Mesothelial cell of epicardium (in vitro differentiated cells): ENCODE measurements around the gene SYTL2. TPM values are rescaled to one million over a fixed set of nuclear protein-coding genes. Genes with fewer than 3 reads are reported as not detected.
A peak's percentile ranks its signal among the peaks of the same experiment; 100 is the strongest.

Source experiments
- DNase-seq, 2 experiments: peaks; one replicate each; pipeline ENCODE4 v3.0.0; 2021; ENCODE audit warnings: low spot score in 2 of 2; ENCODE audit not compliant: unreplicated experiment in 2 of 2
- H3K27ac Mint-ChIP-seq: 2 replicates; pipeline ENCODE4 v1.8.0; 2021; ENCODE audit warnings: mixed read lengths
- H3K27me3 Mint-ChIP-seq: 2 replicates; pipeline ENCODE4 v1.8.0; 2021; ENCODE audit warnings: low read depth, mixed read lengths
- H3K36me3 Mint-ChIP-seq: 2 replicates; pipeline ENCODE4 v1.8.0; 2021; ENCODE audit warnings: mixed read lengths
- H3K4me1 Mint-ChIP-seq: 2 replicates; pipeline ENCODE4 v1.8.0; 2021; ENCODE audit warnings: mixed read lengths
- H3K4me3 Mint-ChIP-seq: 2 replicates; pipeline ENCODE4 v1.8.0; 2021; ENCODE audit warnings: mild to moderate bottlenecking, moderate library complexity, mixed read lengths
- H3K9me3 Mint-ChIP-seq: 2 replicates; pipeline ENCODE4 v1.8.0; 2021; ENCODE audit warnings: mixed read lengths
- total RNA-seq: library from RNA; stranded (reverse); gene quantifications from 3 replicates; pipeline ENCODE4 v1.2.1, GENCODE V29; 2021
- TF ChIP-seq, protein P1 (sequence below): fragments of 200-600 bp; sonication (generic); IDR thresholded peaks from one replicate; pipeline ENCODE4 v1.5.0; 2021; ENCODE audit warnings: antibody characterized with exemption; ENCODE audit not compliant: unreplicated experiment

SYTL2 gene
- total RNA-seq, 1 donor from 2014 or later = 9.9 TPM

DNA sequence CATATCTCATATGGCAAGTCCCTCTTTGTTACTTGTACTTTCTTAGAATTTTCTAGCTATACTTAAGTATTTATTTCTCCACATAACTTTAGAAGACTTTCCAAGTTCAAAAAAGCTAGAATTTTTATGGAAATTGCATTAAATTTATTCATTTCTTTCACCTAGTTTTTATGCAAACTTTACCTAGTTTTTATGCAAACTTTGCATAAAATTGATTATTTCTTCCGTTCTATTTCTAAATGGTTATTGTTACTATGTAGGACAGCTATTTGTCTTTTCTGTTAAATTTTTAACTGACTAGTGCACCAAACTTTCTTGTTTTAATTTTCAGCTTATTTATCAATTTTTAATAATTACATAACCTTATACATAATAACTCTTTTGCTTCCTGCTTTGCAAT is 142.8 kb downstream of the SYTL2 start:
- DNase-seq = no peak
- Mint-ChIP-seq H3K27me3 (no peaks in the 10 kb centered on the region), H3K36me3 (no peaks in the 10 kb centered on the region), H3K4me1 (peaks cover 7% of the 10 kb centered on the region), H3K4me3 (no peak overlapping the region), H3K9me3 (peaks cover 6% of the 10 kb centered on the region), H3K27ac (no peak overlapping the region)
- TF ChIP-seq, protein P1, sequence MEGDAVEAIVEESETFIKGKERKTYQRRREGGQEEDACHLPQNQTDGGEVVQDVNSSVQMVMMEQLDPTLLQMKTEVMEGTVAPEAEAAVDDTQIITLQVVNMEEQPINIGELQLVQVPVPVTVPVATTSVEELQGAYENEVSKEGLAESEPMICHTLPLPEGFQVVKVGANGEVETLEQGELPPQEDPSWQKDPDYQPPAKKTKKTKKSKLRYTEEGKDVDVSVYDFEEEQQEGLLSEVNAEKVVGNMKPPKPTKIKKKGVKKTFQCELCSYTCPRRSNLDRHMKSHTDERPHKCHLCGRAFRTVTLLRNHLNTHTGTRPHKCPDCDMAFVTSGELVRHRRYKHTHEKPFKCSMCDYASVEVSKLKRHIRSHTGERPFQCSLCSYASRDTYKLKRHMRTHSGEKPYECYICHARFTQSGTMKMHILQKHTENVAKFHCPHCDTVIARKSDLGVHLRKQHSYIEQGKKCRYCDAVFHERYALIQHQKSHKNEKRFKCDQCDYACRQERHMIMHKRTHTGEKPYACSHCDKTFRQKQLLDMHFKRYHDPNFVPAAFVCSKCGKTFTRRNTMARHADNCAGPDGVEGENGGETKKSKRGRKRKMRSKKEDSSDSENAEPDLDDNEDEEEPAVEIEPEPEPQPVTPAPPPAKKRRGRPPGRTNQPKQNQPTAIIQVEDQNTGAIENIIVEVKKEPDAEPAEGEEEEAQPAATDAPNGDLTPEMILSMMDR = no peak

DNA sequence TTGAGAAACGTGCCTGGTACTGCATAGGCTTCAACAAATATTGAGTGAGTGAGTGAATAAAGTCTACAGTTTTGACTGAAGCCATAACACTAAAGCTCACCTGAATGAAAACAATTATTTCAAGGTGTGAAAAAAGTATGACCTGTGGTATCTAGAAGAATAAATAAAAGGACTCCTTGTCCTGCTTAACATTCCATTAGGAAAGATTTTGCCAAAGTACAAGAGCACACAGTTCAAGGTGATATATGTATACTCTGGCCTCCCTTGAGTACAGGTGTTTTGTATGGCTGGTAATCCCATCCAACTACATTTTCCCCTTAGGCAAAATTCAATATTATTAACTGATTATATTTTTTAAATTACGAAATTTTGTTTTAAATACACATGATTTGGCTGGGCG is 144.3 kb downstream of the SYTL2 start:
- no peaks in the 10 kb centered on the region for H3K27me3 Mint-ChIP-seq
- no peak overlapping the region for H3K4me3 Mint-ChIP-seq
- peaks cover 3% of the 10 kb centered on the region for H3K36me3 Mint-ChIP-seq
- peaks cover 18% of the 10 kb centered on the region for H3K4me1 Mint-ChIP-seq
- DNase-seq = no peak
- H3K9me3 Mint-ChIP-seq = no peaks in the 10 kb centered on the region
- H3K27ac Mint-ChIP-seq = no peak overlapping the region
- TF ChIP-seq, protein P1 = no peak

DNA sequence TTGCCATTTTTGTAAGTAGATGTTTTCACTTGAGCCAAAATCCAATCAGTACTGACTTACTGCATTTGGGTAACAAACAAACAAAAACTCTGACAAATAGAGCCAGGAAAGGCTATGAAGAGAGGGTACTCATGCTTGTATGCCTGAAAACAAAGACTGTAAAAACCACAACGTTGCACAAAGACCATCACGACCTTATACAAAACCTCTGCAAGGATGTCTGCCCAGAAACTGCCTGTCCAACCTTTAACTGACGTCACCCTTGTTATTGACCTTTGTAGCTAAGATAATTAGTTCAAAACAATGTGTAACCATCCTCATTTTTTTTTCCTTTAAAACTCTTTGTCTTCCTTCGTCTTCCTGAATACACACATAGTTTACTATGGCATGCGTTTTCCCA is 145.2 kb downstream of the SYTL2 start:
- H3K4me3 Mint-ChIP-seq = peak overlapping the region; percentile 32
- H3K27ac Mint-ChIP-seq = peak overlapping the region; percentile 64
- no peak for DNase-seq
- no peaks in the 10 kb centered on the region for H3K27me3 Mint-ChIP-seq
- no peaks in the 10 kb centered on the region for H3K9me3 Mint-ChIP-seq
- TF ChIP-seq, protein P1 = no peak
- H3K36me3 Mint-ChIP-seq = peaks cover 6% of the 10 kb centered on the region
- peaks cover 26% of the 10 kb centered on the region for H3K4me1 Mint-ChIP-seq

DNA sequence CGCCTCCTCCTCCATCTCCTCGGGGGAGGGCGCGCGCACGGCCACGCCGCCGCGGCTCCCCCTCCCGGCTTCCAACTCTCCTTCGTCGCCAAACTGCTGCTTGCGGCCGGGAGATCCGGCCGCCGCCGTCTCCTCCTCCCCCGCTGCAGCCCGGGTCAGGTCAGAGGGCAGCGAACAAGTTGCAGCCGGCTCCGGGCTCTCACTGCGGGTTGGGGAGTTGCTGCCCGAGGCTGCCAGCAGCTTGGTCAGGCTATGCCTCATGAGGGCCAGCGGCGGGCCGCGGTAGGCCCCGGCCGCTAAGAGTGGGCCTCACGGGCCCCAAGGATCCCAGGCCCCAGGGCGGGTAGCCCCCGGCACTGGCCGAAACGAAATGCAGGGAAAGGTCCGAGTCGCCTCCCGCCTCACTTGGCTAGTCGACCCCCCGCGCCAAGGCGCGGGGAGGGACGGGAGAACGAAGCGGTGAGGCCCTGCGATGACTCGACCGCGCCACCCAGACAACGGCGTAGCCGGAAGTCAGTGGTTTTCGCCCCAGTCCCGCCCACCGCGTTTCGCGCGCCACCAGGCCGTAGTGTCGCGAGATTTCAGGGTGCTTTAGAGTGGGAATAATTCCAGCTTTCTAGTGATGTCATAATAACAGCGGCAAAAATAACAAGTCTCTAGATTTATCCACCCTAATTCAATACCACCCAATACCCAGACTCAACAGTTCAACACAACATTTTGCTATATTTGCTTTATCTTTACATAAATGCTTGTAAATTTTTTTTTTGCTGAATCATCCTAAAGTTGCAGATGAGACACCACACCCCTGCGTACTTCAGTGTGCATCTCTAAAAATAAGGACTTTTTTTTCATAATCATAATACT is 146.1 kb downstream of the SYTL2 start, which contains the start of gene CREBZF:
Gene CREBZF (minus strand): TSS at position 515 of the 867 bp plus-strand sequence. CDS start 254 bp downstream, at position 261.
- Mint-ChIP-seq H3K27ac (peak within 1 kb of the TSS; percentile 99), H3K4me3 (peak within 1 kb of the TSS; percentile 100)

DNA sequence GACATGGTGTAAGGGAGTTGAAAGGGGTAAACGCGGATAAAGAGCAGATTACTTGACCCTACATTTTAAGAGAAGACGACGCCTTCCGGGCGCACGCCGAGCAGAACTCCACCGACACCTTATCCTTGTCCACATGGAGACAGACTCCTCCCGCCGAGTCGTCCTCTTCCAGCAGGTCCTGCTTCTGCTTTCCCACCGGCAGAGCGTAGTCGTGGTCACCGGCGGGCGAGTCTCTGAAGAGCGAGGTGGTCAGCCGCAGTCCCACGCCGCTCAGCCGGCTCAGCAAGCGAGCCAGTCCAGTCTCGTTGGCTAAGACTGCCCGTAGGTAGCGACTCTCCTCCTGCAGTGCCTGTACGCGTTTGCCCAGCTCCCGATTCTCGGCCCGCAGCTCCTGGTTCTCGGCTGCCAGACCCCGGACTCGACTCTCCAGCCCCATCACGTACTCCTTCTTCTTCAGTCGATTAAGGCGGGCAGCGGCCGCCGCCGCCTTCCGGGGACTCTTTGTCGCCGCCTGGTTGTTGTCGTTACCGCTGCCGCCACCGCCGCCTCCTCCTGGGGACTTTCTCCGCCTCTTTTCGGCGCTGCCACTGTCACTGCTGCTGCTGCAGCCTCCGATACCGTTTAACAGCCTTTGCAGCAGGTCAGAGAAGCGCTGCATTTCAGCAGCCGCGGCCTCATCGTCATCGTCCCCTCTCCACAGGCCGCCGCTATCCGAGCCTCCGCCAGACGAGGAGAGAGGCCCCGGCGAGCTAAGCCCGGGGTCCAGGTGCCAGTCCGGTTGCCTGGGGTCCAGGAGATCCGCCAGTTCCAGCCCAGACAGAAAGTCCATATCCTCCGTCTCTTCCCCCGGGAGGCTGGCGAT is 147.0 kb downstream of the SYTL2 start:
- Mint-ChIP-seq H3K36me3 (peaks cover 18% of the 10 kb centered on the region), H3K4me1 (peaks cover 42% of the 10 kb centered on the region), H3K9me3 (no peaks in the 10 kb centered on the region), H3K27ac (peak overlapping the region; percentile 99), H3K27me3 (no peaks in the 10 kb centered on the region), H3K4me3 (peak overlapping the region; percentile 100)
- TF ChIP-seq, protein P1 = no peak
- DNase-seq = peak; percentile 46 to 76

More for the DNA sequence above, 146.1 kb downstream of the SYTL2 start, which contains the start of gene CREBZF:
- Mint-ChIP-seq H3K9me3 (no peaks in the 10 kb centered on the region), H3K36me3 (peaks cover 13% of the 10 kb centered on the region), H3K4me1 (peaks cover 34% of the 10 kb centered on the region), H3K27me3 (no peaks in the 10 kb centered on the region)
- TF ChIP-seq, protein P1 = no peak
- peak; percentile 88 to 96 for DNase-seq
